ENCODE measurements around the gene RAPGEF4.

GRCh38 chr2:173092844-173093402 is 357.3 kb downstream of the RAPGEF4 start:
- TF ChIP-seq POLR2AphosphoS5 (IDR thresholded peaks at IDR 0.05; ENCODE audit: low read depth, low read length) = no peak
- no peak for TF ChIP-seq FOXP2 (optimal IDR thresholded peaks at IDR 0.05; ENCODE audit: borderline replicate concordance, extremely low read depth, extremely low read length, insufficient read depth)
